Natural killer cell (primary cell): ENCODE results near the gene HOMER3. TPM values are rescaled to one million over a fixed set of nuclear protein-coding genes. Genes with fewer than 3 reads are reported as not detected.
"Not testable (repeated sequence)": the region's sequence is repeated elsewhere in the genome, so short reads cannot be mapped to it uniquely, and the experiment has no call there.

Source experiments
- ATAC-seq, 3 donors: fragments of 150-1000 bp in 2 of 3; fragments of 200-7000 bp in 1 of 3; cut with Tn5 transposase; 1 replicate in 1 of 3; 2 replicates in 2 of 3; pipeline ENCODE4 v1.10.0; 2021; ENCODE audit warnings: mild to moderate bottlenecking in 2 of 3, moderate library complexity in 2 of 3
- DNase-seq, 2 donors: peaks; one replicate each; pipeline versions ENCODE4 v3.0.0 to v3.0.0-alpha.2; 2013 to 2021; ENCODE audit warnings: mixed read lengths in 1 of 2
- H3K27ac ChIP-seq: one replicate; pipeline ENCODE4 v1.5.1; 2013; ENCODE audit warnings: mild to moderate bottlenecking, low read length
- H3K27me3 ChIP-seq: one replicate; pipeline ENCODE4 v1.6.1; 2013; ENCODE audit warnings: low read length; ENCODE audit not compliant: control insufficient read depth, insufficient read depth
- H3K36me3 ChIP-seq: one replicate; pipeline ENCODE4 v1.6.1; 2013; ENCODE audit warnings: low read length; ENCODE audit not compliant: control insufficient read depth, insufficient read depth
- H3K4me1 ChIP-seq: one replicate; pipeline ENCODE4 v1.6.1; 2013; ENCODE audit warnings: low read length; ENCODE audit not compliant: control insufficient read depth, insufficient read depth
- H3K4me3 ChIP-seq: one replicate; pipeline ENCODE4 v1.5.1; 2013; ENCODE audit warnings: low read length
- H3K9me3 ChIP-seq: one replicate; pipeline ENCODE4 v1.6.1; 2013; ENCODE audit warnings: low read length; ENCODE audit not compliant: control insufficient read depth, insufficient read depth
- H3K27ac Mint-ChIP-seq, 2 donors: one replicate each; pipeline ENCODE4 v1.8.0; 2022; ENCODE audit warnings: mild to moderate bottlenecking in 2 of 2, mixed read lengths in 2 of 2, moderate library complexity in 1 of 2
- H3K27me3 Mint-ChIP-seq, 2 donors: one replicate each; pipeline ENCODE4 v1.8.0; 2022; ENCODE audit warnings: low read depth in 2 of 2, mixed read lengths in 2 of 2
- H3K36me3 Mint-ChIP-seq: one replicate; pipeline ENCODE4 v1.8.0; 2022; ENCODE audit warnings: mixed read lengths
- H3K4me1 Mint-ChIP-seq, 2 donors: one replicate each; pipeline ENCODE4 v1.8.0; 2022; ENCODE audit warnings: mixed read lengths in 2 of 2
- H3K4me3 Mint-ChIP-seq: one replicate; pipeline ENCODE4 v1.8.0; 2022; ENCODE audit warnings: mild to moderate bottlenecking, moderate library complexity, mixed read lengths
- H3K9me3 Mint-ChIP-seq, 2 donors: one replicate each; pipeline ENCODE4 v1.8.0; 2022; ENCODE audit warnings: mixed read lengths in 2 of 2
- WGBS: methylation state at CpG from one replicate; pipeline ENCODE4 v1.1.7; 2013; ENCODE audit warnings: missing lambda C conversion rate; ENCODE audit not compliant: insufficient coverage; 5-methylcytosine and 5-hydroxymethylcytosine counted together
- intact Hi-C: fragments of 100-400 bp; cut with micrococcal nuclease; formaldehyde crosslinking; loops from one replicate; pipeline ENCODE4 v1.14.2; 2022
- total RNA-seq, 4 donors: library from RNA; stranded (reverse); fragments of 120-200 nt in 1 of 4; gene quantifications; one replicate each; pipeline versions ENCODE4 v1.2.3 to v1.2.4, GENCODE V29; 2013 to 2022
- TF ChIP-seq, protein P1 (sequence below): fragments of 200-600 bp; IDR thresholded peaks from one replicate; pipeline ENCODE4 v1.8.0; 2022; ENCODE audit warnings: antibody characterized with exemption

Gene HOMER3
- total RNA-seq, 3 donors from 2014 or later (not counting 1 experiment from before 2014, with no cell fraction given): 0.19 to 4.8 TPM; not detected in 1

DNA sequence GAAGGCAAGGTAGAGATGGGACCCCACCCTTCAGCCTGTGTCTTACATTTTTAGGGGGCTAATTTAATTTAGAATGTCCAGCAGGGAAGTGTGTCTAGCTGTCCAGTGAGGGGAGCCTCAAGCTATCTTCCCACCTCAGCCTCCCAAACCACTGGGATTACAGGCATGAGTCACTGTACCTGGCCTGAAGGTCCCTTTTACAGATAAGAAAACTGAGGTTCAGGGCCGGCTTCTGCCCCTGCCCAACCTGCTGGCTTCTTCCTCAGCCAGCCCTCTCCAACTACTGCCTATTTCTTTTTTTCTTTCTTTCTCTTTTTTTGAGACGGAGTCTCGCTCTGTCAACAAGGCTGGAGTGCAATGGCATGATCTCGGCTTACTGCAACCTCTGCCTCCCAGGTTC, 19.4 kb upstream of the HOMER3 start:
- Histone ChIP-seq H3K27ac (no peak overlapping the region), H3K9me3 (no peaks in the 10 kb centered on the region), H3K36me3 (no peaks in the 10 kb centered on the region), H3K4me1 (peaks cover 7% of the 10 kb centered on the region), H3K4me3 (no peak overlapping the region), H3K27me3 (peaks cover 5% of the 10 kb centered on the region)
- Mint-ChIP-seq H3K4me3 (no peak overlapping the region), H3K4me1 (peaks cover 0 to 13% of the 10 kb centered on the region in 2 donors), H3K36me3 (no peaks in the 10 kb centered on the region), H3K9me3 (no peaks in the 10 kb centered on the region), H3K27ac (no peak overlapping the region), H3K27me3 (peaks cover 11 to 13% of the 10 kb centered on the region in 2 donors)
- DNase-seq (no peak), ATAC-seq (no peak)
- TF ChIP-seq, protein P1, sequence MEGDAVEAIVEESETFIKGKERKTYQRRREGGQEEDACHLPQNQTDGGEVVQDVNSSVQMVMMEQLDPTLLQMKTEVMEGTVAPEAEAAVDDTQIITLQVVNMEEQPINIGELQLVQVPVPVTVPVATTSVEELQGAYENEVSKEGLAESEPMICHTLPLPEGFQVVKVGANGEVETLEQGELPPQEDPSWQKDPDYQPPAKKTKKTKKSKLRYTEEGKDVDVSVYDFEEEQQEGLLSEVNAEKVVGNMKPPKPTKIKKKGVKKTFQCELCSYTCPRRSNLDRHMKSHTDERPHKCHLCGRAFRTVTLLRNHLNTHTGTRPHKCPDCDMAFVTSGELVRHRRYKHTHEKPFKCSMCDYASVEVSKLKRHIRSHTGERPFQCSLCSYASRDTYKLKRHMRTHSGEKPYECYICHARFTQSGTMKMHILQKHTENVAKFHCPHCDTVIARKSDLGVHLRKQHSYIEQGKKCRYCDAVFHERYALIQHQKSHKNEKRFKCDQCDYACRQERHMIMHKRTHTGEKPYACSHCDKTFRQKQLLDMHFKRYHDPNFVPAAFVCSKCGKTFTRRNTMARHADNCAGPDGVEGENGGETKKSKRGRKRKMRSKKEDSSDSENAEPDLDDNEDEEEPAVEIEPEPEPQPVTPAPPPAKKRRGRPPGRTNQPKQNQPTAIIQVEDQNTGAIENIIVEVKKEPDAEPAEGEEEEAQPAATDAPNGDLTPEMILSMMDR: no peak
- intact Hi-C loops: no loop called here
- WGBS: 92% methylated on average over 4 of the region's 4 CpGs

DNA sequence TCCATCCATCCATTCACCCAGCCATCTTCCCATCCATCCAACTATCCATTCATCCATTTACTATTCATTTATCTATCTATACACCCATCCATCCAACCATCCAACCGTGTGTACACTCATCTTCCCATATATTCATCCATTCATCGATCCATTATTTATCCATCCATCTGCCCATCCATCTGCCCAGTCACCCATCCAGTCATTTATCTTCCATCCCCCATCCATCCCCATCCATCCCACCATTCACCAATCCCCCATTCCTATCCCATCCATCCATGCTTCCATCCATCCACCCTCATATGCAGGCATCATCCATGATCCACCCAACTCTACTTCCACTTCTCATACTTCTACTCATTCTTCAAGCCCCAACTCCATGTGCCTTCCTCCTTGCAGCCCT, 14.0 kb upstream of the HOMER3 start:
- no peaks in the 10 kb centered on the region for H3K36me3 ChIP-seq
- H3K36me3 Mint-ChIP-seq: no peaks in the 10 kb centered on the region
- TF ChIP-seq, protein P1: no peak
- H3K27me3 Mint-ChIP-seq: peaks cover 5 to 12% of the 10 kb centered on the region in 2 donors
- no peak overlapping the region for H3K27ac Mint-ChIP-seq
- no peak for ATAC-seq
- no peak overlapping the region for H3K4me3 Mint-ChIP-seq
- DNase-seq: no peak
- intact Hi-C loops: no loop called here
- H3K4me3 ChIP-seq: no peak overlapping the region
- no peaks in the 10 kb centered on the region for H3K4me1 Mint-ChIP-seq
- H3K4me1 ChIP-seq: peaks cover under 1% of the 10 kb centered on the region
- H3K27ac ChIP-seq: no peak overlapping the region
- 94% methylated on average over 2 of the region's 2 CpGs for WGBS
- no peaks in the 10 kb centered on the region for H3K27me3 ChIP-seq
- peaks cover 3 to 5% of the 10 kb centered on the region in 2 donors for H3K9me3 Mint-ChIP-seq
- H3K9me3 ChIP-seq: no peaks in the 10 kb centered on the region

DNA sequence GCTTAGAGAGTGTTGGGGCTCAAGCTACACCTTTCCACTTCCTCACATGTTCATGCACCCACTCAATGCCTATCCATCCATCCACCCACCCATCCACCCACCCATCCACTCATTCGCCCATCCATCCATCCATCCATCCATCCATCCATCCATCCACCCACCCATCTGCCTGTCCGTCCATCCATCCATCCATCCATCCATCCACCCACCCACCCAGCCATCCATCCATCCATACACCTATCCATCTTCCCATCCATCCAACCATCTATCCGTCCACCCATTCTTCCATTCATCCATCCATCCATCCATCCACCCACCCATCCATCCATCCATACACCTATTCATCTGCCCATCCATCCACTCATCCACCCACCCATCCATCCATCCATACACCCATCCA, 13.1 kb upstream of the HOMER3 start:
- no peak overlapping the region for H3K27ac Mint-ChIP-seq
- H3K9me3 Mint-ChIP-seq: peaks cover 3 to 5% of the 10 kb centered on the region in 2 donors
- Histone ChIP-seq H3K36me3 (no peaks in the 10 kb centered on the region), H3K27ac (no peak overlapping the region), H3K27me3 (no peaks in the 10 kb centered on the region), H3K4me1 (peaks cover 10% of the 10 kb centered on the region), H3K4me3 (no peak overlapping the region), H3K9me3 (no peaks in the 10 kb centered on the region)
- TF ChIP-seq, protein P1: no peak
- peaks cover 0 to 6% of the 10 kb centered on the region in 2 donors for H3K4me1 Mint-ChIP-seq
- intact Hi-C loops: no loop called here
- 90% methylated on average over 3 of the region's 3 CpGs for WGBS
- DNase-seq (no peak), ATAC-seq (no peak)
- H3K27me3 Mint-ChIP-seq: peaks cover 5 to 12% of the 10 kb centered on the region in 2 donors
- no peaks in the 10 kb centered on the region for H3K36me3 Mint-ChIP-seq
- H3K4me3 Mint-ChIP-seq: no peak overlapping the region

DNA sequence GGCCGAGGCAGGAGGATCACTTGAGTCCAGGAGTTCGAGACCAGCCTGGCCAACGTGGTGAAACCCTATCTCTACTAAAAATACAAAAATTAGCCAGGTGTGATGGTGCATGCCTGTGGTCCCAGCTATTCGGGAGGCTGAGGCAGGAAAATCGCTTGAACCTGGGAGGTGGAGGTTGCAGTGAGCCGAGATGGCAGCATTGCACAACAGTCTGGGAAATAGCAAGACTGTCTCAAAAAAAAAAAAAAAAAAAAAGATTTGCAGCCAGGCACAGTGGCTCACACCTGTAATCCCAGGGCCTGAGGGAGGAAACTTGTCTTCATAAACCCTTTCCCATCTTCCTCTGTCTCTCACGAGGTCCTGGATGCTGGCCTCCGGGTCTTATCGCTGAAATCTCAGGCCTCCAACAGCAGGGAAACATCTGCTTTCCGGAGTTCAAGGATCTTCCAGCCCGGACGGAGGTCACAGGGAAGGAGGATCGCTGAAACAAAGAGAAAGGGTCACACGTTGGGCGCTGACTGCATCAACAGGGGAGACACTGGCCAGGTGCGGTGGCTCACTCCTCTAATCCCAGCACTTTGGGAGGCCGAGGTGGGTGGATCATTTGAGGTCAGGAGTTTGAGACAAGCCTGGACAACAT, 11.5 kb upstream of the HOMER3 start:
- H3K9me3 ChIP-seq, H3K4me3 Mint-ChIP-seq, H3K4me3 ChIP-seq, H3K4me1 Mint-ChIP-seq, H3K9me3 Mint-ChIP-seq, ATAC-seq, H3K27me3 ChIP-seq, H3K27ac ChIP-seq, H3K36me3 Mint-ChIP-seq, intact Hi-C loops, H3K36me3 ChIP-seq, H3K27ac Mint-ChIP-seq, DNase-seq: not testable (repeated sequence)
- peaks cover 22% of the 10 kb centered on the region for H3K4me1 ChIP-seq
- WGBS: 74% methylated on average over 17 of the region's 17 CpGs
- peaks cover 5 to 19% of the 10 kb centered on the region in 2 donors for H3K27me3 Mint-ChIP-seq
